ENCODE measurements around the gene JAM2. TPM values are rescaled to one million over a fixed set of nuclear protein-coding genes. Genes with fewer than 3 reads are reported as not detected.
A peak's percentile ranks its signal among the peaks of the same experiment; 100 is the strongest.

JAM2 gene, protein sequence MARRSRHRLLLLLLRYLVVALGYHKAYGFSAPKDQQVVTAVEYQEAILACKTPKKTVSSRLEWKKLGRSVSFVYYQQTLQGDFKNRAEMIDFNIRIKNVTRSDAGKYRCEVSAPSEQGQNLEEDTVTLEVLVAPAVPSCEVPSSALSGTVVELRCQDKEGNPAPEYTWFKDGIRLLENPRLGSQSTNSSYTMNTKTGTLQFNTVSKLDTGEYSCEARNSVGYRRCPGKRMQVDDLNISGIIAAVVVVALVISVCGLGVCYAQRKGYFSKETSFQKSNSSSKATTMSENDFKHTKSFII
- 10 to 100 TPM in 1 of 4 donors, 1 to 10 TPM in 1, under 1 TPM in 1, not detected in 1; 0.27 to 13.3 (median 6.3) TPM for polyA plus RNA-seq
- long read RNA-seq, donor 1, partial matches to known transcripts: 0 of 1 reads
- long read RNA-seq, donor 1, other reads (novel, unspliced or antisense): 0 of 1 reads
- long read RNA-seq, donor 2, partial matches to known transcripts: 0 of 1 reads
- long read RNA-seq, donor 2, other reads (novel, unspliced or antisense): 0 of 1 reads
- long read RNA-seq, donor 3, partial matches to known transcripts: 356 of 664 reads
- long read RNA-seq, donor 3, other reads (novel, unspliced or antisense): 307 of 664 reads
- long read RNA-seq, donor 4: 0 reads
- long read RNA-seq, donor 5: 0 reads
- long read RNA-seq, donor 6, full-length matches to known transcripts: 2 of 7 reads
- long read RNA-seq, donor 6, partial matches to known transcripts: 0 of 7 reads
- long read RNA-seq, donor 6, other reads (novel, unspliced or antisense): 5 of 7 reads
- long read RNA-seq, donor 7, full-length matches to known transcripts: 3 of 4,682 reads
- long read RNA-seq, donor 7, partial matches to known transcripts: 4,123 of 4,682 reads
- long read RNA-seq, donor 7, other reads (novel, unspliced or antisense): 556 of 4,682 reads
- long read RNA-seq, donor 8: 0 reads
- long read RNA-seq, donor 9: 0 reads
- long read RNA-seq, donor 10, partial matches to known transcripts: 0 of 7 reads
- long read RNA-seq, donor 10, other reads (novel, unspliced or antisense): 6 of 7 reads

DNA sequence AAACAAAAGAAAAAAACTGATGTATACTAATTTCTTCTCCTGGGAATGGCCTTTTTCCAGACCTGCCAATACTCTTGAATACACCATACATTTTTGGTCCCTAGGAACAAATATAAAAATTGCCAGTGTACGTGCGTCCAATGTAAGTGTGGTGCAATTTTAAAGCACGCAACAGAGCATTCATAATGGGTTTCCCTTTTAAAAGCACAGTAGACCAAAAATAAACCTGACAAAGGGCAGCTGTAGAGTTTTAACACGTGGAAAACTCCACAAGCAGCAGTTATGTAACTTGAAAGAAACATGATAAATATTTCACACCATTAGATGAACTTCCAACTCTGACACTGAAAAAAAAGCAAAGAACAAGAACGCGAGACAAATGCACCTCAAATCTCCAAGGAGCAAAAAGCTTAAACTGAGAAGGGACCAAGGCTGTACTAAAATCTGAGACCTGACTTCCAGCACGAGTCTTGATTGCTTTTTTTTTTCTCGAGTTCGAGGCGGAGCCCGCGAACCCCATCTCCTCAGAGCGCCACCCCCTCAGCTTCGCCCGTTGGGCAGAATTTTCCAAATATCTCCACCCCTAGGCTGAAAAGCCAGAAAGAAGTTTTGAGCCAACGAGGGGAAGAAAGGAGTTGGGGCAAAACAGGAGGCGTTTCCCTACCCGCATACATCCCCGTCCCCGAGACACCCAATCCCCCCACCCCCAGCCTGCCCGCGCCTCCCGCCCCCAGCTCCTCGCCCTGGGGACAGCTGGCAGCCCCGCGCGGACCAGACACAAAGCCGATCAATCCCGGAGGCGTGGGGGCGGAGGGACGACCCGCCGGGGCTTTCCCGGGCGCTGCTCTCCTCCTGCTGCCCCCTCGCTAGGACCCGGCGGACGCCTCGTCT is at the start of gene JAM2:
JAM2 (plus strand) TSS at position 599 of the 891 bp plus-strand sequence. CDS start 564 bp downstream, outside the sequence.
- Histone ChIP-seq H3K4me1 (ENCODE audit: control insufficient read depth in 3 of 3, insufficient read depth in 2 of 3, low read depth in 1 of 3, low read length in 2 of 3) (no peaks in the 10 kb centered on the region), H3K36me3 (ENCODE audit: control insufficient read depth in 3 of 3, insufficient read depth in 2 of 3, low read depth in 1 of 3, low read length in 3 of 3) (no peaks in the 10 kb centered on the region), H3K27me3 (ENCODE audit: control insufficient read depth in 3 of 3, insufficient read depth in 3 of 3, low read length in 3 of 3) (peaks cover 0 to 32% (median 3%) of the 10 kb centered on the region in 3 donors), H3K27ac (ENCODE audit: low read depth in 1 of 3, low read length in 2 of 3) (peak within 1 kb of the TSS in 2 of 3 donors; percentile 48 to 78), H3K4me3 (ENCODE audit: low read depth in 1 of 3, low read length in 3 of 3) (peak within 1 kb of the TSS; percentile 27 to 58 (median 51)), H3K9me3 (ENCODE audit: control insufficient read depth in 2 of 2, insufficient read depth in 1 of 2, low read depth in 1 of 2, low read length in 1 of 2) (no peaks in the 10 kb centered on the region)
- 2 to 5% (median 2%) methylated on average over 23 to 41 of the region's 41 CpGs for WGBS, 3 donors
- peak in 1 of 2 donors; percentile 21 for DNase-seq
- FAIRE-seq: no peak

DNA sequence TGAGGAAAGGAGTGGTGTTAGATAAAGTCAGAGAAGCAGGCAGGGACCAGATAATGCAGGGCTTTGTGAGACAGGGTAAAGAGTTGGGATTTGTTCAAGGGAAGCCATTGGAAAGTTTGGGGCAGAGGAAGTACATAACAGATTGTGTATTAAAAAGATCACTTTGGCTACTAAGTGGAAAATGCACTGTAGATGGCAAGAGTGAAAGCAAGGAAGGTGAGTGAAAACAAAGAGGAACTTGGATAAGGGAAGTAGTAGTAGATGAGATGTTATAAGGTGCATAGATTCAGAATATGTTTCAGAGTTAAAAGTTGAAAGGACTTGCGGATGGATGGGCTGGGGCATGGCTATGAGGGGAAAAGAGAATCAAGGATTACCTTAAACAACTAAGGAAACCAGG is 49.2 kb upstream of the JAM2 start:
- Histone ChIP-seq H3K27me3 (ENCODE audit: control insufficient read depth in 3 of 3, insufficient read depth in 3 of 3, low read length in 3 of 3) (no peaks in the 10 kb centered on the region), H3K36me3 (ENCODE audit: control insufficient read depth in 3 of 3, insufficient read depth in 2 of 3, low read depth in 1 of 3, low read length in 3 of 3) (peaks cover 6 to 11% (median 8%) of the 10 kb centered on the region in 3 donors), H3K27ac (ENCODE audit: low read depth in 1 of 3, low read length in 2 of 3) (no peak overlapping the region), H3K4me1 (ENCODE audit: control insufficient read depth in 3 of 3, insufficient read depth in 2 of 3, low read depth in 1 of 3, low read length in 2 of 3) (no peaks in the 10 kb centered on the region), H3K9me3 (ENCODE audit: control insufficient read depth in 2 of 2, insufficient read depth in 1 of 2, low read depth in 1 of 2, low read length in 1 of 2) (no peaks in the 10 kb centered on the region), H3K4me3 (ENCODE audit: low read depth in 1 of 3, low read length in 3 of 3) (no peak overlapping the region)
- 97 to 100% (median 98%) methylated on average over 1 of the region's 1 CpG for whole genome bisulfite sequencing, 3 donors
- FAIRE-seq (no peak), DNase-seq (no peak)

- peaks cover 0 to 11% (median 10%) of the 10 kb centered on the region in 3 donors for H3K4me1 ChIP-seq (ENCODE audit: control insufficient read depth in 3 of 3, insufficient read depth in 2 of 3, low read depth in 1 of 3, low read length in 2 of 3)
- FAIRE-seq: no peak
- H3K9me3 ChIP-seq (ENCODE audit: control insufficient read depth in 2 of 2, insufficient read depth in 1 of 2, low read depth in 1 of 2, low read length in 1 of 2): no peaks in the 10 kb centered on the region
- peak within 1 kb of the TSS; percentile 79 to 95 (median 88) for H3K4me3 ChIP-seq (ENCODE audit: low read depth in 1 of 3, low read length in 3 of 3)
- H3K36me3 ChIP-seq (ENCODE audit: control insufficient read depth in 3 of 3, insufficient read depth in 2 of 3, low read depth in 1 of 3, low read length in 3 of 3): peaks cover 0 to 8% (median 3%) of the 10 kb centered on the region in 3 donors
- no peaks in the 10 kb centered on the region for H3K27me3 ChIP-seq (ENCODE audit: control insufficient read depth in 3 of 3, insufficient read depth in 3 of 3, low read length in 3 of 3)
- peak within 1 kb of the TSS; percentile 74 to 93 (median 89) for H3K27ac ChIP-seq (ENCODE audit: low read depth in 1 of 3, low read length in 2 of 3)
- 0 to 1% (median 0%) methylated on average over 70 to 71 of the region's 71 CpGs for WGBS, 3 donors
- DNase-seq: peak; percentile 88 to 94
Observed at GRCh38 chr21:25607151-25608043, 31.7 kb upstream of the JAM2 start, which contains the start of gene MRPL39. Gene MRPL39, minus strand, starts transcription at chr21:25607481. Its CDS starts 6 bp downstream, at chr21:25607475.

GRCh38 chr21:25608044-25608737 is 30.9 kb upstream of the JAM2 start:
- Histone ChIP-seq H3K9me3 (ENCODE audit: control insufficient read depth in 2 of 2, insufficient read depth in 1 of 2, low read depth in 1 of 2, low read length in 1 of 2) (no peaks in the 10 kb centered on the region), H3K27ac (ENCODE audit: low read depth in 1 of 3, low read length in 2 of 3) (no peak overlapping the region), H3K27me3 (ENCODE audit: control insufficient read depth in 3 of 3, insufficient read depth in 3 of 3, low read length in 3 of 3) (no peaks in the 10 kb centered on the region), H3K4me3 (ENCODE audit: low read depth in 1 of 3, low read length in 3 of 3) (peak overlapping the region; percentile 79 to 95 (median 88)), H3K36me3 (ENCODE audit: control insufficient read depth in 3 of 3, insufficient read depth in 2 of 3, low read depth in 1 of 3, low read length in 3 of 3) (peaks cover 0 to 5% (median 3%) of the 10 kb centered on the region in 3 donors), H3K4me1 (ENCODE audit: control insufficient read depth in 3 of 3, insufficient read depth in 2 of 3, low read depth in 1 of 3, low read length in 2 of 3) (peaks cover 0 to 11% (median 10%) of the 10 kb centered on the region in 3 donors)
- DNase-seq (peak; percentile 79 to 86), FAIRE-seq (no peak)
- WGBS, 3 donors: 5 to 8% (median 6%) methylated on average over 18 of the region's 18 CpGs

DNA sequence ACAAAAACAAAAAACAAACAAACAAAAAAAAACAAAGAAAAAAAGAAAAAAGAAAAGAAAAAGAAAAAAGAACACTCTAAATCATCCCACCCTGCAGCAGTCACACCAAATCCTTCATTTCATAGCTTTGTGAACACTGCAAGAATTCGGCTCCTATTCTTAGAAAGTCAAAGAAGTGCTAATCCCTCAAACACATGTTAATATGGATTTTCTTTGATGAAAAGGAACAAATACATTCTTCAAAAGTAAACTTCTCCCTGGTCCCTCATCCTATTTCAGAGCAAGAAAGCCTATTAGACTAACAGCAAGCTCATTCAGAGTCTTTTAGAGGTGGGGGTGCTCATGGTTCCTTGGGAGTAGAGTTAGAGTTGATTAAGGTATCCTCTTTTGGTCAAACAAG is 24.6 kb upstream of the JAM2 start:
- no peak for DNase-seq
- Histone ChIP-seq H3K4me1 (ENCODE audit: control insufficient read depth in 3 of 3, insufficient read depth in 2 of 3, low read depth in 1 of 3, low read length in 2 of 3) (no peaks in the 10 kb centered on the region), H3K27me3 (ENCODE audit: control insufficient read depth in 3 of 3, insufficient read depth in 3 of 3, low read length in 3 of 3) (peaks cover 0 to 2% (median 0%) of the 10 kb centered on the region in 3 donors), H3K4me3 (ENCODE audit: low read depth in 1 of 3, low read length in 3 of 3) (no peak overlapping the region), H3K9me3 (ENCODE audit: control insufficient read depth in 2 of 2, insufficient read depth in 1 of 2, low read depth in 1 of 2, low read length in 1 of 2) (no peaks in the 10 kb centered on the region), H3K36me3 (ENCODE audit: control insufficient read depth in 3 of 3, insufficient read depth in 2 of 3, low read depth in 1 of 3, low read length in 3 of 3) (no peaks in the 10 kb centered on the region), H3K27ac (ENCODE audit: low read depth in 1 of 3, low read length in 2 of 3) (no peak overlapping the region)
- 90 to 96% (median 91%) methylated on average over 1 of the region's 1 CpG for WGBS, 3 donors
- FAIRE-seq: no peak

DNA sequence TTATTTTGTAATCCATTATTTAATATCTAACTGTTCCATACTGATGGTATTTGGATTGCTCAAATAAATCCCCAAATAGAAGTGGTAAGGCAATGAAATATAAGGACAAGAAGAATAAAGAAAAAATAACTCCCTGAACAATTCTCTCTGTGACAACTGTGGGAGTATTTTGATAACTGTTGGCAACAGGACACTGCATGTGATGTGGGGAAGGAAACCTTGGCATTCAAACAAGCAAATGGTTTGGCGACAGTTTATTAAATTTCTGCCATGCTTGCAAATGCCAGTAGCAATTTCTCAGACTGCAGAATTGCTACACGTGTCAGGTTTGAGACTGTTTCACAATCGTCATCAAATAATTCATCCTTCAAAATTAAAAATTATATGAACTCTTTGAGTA is 23.2 kb upstream of the JAM2 start:
- Histone ChIP-seq H3K4me1 (ENCODE audit: control insufficient read depth in 3 of 3, insufficient read depth in 2 of 3, low read depth in 1 of 3, low read length in 2 of 3) (no peaks in the 10 kb centered on the region), H3K36me3 (ENCODE audit: control insufficient read depth in 3 of 3, insufficient read depth in 2 of 3, low read depth in 1 of 3, low read length in 3 of 3) (no peaks in the 10 kb centered on the region), H3K27ac (ENCODE audit: low read depth in 1 of 3, low read length in 2 of 3) (no peak overlapping the region), H3K27me3 (ENCODE audit: control insufficient read depth in 3 of 3, insufficient read depth in 3 of 3, low read length in 3 of 3) (peaks cover 0 to 2% (median 0%) of the 10 kb centered on the region in 3 donors), H3K4me3 (ENCODE audit: low read depth in 1 of 3, low read length in 3 of 3) (no peak overlapping the region), H3K9me3 (ENCODE audit: control insufficient read depth in 2 of 2, insufficient read depth in 1 of 2, low read depth in 1 of 2, low read length in 1 of 2) (no peaks in the 10 kb centered on the region)
- FAIRE-seq: no peak
- no peak for DNase-seq
- WGBS, 3 donors: 78 to 86% (median 85%) methylated on average over 3 of the region's 3 CpGs
